Ovary (tissue), 9 donors: Measurements from ENCODE around the gene TBX4. TPM values are rescaled to one million over a fixed set of nuclear protein-coding genes. Genes with fewer than 3 reads are reported as not detected.

Experiments used
- DNase-seq, 5 donors: peaks; one replicate each; pipeline ENCODE4 v3.0.0-alpha.2; 2019 to 2020
- H3K27ac ChIP-seq, 2 donors: fragments of 200-600 bp; one replicate each; pipeline versions ENCODE4 v1.5.1 to v1.8.0; 2019 to 2022
- H3K27me3 ChIP-seq: fragments of 200-600 bp; one replicate; pipeline ENCODE4 v1.8.0; 2022
- H3K36me3 ChIP-seq: fragments of 200-600 bp; sonication (generic); one replicate; pipeline ENCODE4 v1.5.1; 2019
- H3K4me1 ChIP-seq: one replicate; pipeline ENCODE4 v1.8.1; 2013; ENCODE audit warnings: mild to moderate bottlenecking, moderate library complexity; ENCODE audit not compliant: insufficient read depth
- H3K4me3 ChIP-seq: fragments of 200-600 bp; sonication (generic); one replicate; pipeline ENCODE4 v1.5.1; 2017
- H3K9me3 ChIP-seq, 2 donors: fragments of 200-600 bp in 1 of 2; sonication (generic) in 1 of 2; one replicate each; pipeline versions ENCODE4 v1.5.1 to v1.8.1; 2013 to 2019; ENCODE audit warnings: mild to moderate bottlenecking in 1 of 2, moderate library complexity in 1 of 2
- CTCF ChIP-seq, 3 donors: fragments of 450-650 bp in 2 of 3; fragments of 200-600 bp in 1 of 3; IDR thresholded peaks; one replicate each; pipeline versions ENCODE4 v1.5.1 to v1.8.0; 2016 to 2022; ENCODE audit warnings: antibody characterized with exemption in 3 of 3, mild to moderate bottlenecking in 1 of 3
- EP300 ChIP-seq: sonication (generic); formaldehyde crosslinking; IDR thresholded peaks from one replicate; pipeline ENCODE4 v1.6.1; 2017; ENCODE audit warnings: antibody characterized with exemption
- POLR2A ChIP-seq: fragments of 450-650 bp; IDR thresholded peaks from one replicate; pipeline ENCODE4 v1.6.1; 2017; ENCODE audit warnings: antibody characterized with exemption, mild to moderate bottlenecking, moderate library complexity
- WGBS, 3 donors: extraction: QIAGEN DNeasy Blood & Tissue Kit in 1 of 3; methylation state at CpG; one replicate each; pipeline versions ENCODE4 v1.1.5 to v1.1.7; 2013 to 2017; 5-methylcytosine and 5-hydroxymethylcytosine counted together
- intact Hi-C, 4 donors: fragments of 100-400 bp; cut with DNase I; formaldehyde crosslinking; loops; one replicate each; pipeline versions ENCODE4 v1.11.0 to v1.15.1; 2022 to 2023
- polyA plus RNA-seq, 2 donors: library from polyadenylated mRNA; stranded (reverse); fragments of 200-250 nt in 1 of 2; fragments of 350-450 nt in 1 of 2; fragmentation: Illumina TruSeq in 1 of 2; extraction: RNeasy Lipid Tissue Mini Kit (QIAGEN cat#74804) in 1 of 2; gene quantifications; one replicate each; pipeline ENCODE4 v1.2.3, GENCODE V29; 2013 to 2014
- total RNA-seq, 7 donors: library from RNA; depleted of rRNA in 2 of 7; stranded (reverse); fragments of >200 nt in 2 of 7; fragmentation: NEBNext Ultra II Directional in 3 of 7; extraction: Animal tissue kit (Norgen Biotek cat#: 25700) in 3 of 7; gene quantifications; one replicate each; pipeline versions ENCODE4 v1.1.0 to v1.2.4, GENCODE V29; 2016 to 2023
- donor health status: DM: no; HTN: no; CAD: no; lungs with moderate emphysema.
- donor health status: DM: no; HTN: no; CAD: no.
- donor health status: Bipolar disorder and iron deficiency.
- donor health status: DM: yes; HTN: yes; CAD: no.
- donor health status: DM: no; HTN: no; CAD: no.
- donor health status: DM: yes; HTN: yes; CAD: no.

The TBX4 gene
- total and polyA plus RNA-seq, 9 donors, result 0.18 TPM; not detected in 8

- H3K36me3 ChIP-seq, result no peaks in the 10 kb centered on the region
- DNase-seq, result no peak
- no peak for TF ChIP-seq POLR2A
- TF ChIP-seq CTCF (IDR thresholded peaks at IDR 0.05), result no peak
- TF ChIP-seq EP300, result no peak
- WGBS, 3 donors, result 82 to 86% (median 84%) methylated on average over 16 of the region's 16 CpGs
- no peaks in the 10 kb centered on the region for H3K9me3 ChIP-seq
- peaks cover 2% of the 10 kb centered on the region for H3K4me1 ChIP-seq
- H3K27me3 ChIP-seq, result no peaks in the 10 kb centered on the region
- intact Hi-C loops, result loop anchor here in 1 of 4 donors (5.0 kb wide), 1 partner anchor 1357 kb away; no protein-coding TSS in a partner anchor
- H3K4me3 ChIP-seq, result no peak overlapping the region
- H3K27ac ChIP-seq, result no peak overlapping the region
Measured at GRCh38 chr17:61488878-61489718, 36.9 kb downstream of the TBX4 start.

- no peak for DNase-seq
- H3K4me1 ChIP-seq, result peaks cover 2% of the 10 kb centered on the region
- no peaks in the 10 kb centered on the region for H3K9me3 ChIP-seq
- no peak overlapping the region for H3K4me3 ChIP-seq
- no peak for TF ChIP-seq EP300
- no peak for TF ChIP-seq CTCF (IDR thresholded peaks at IDR 0.05)
- TF ChIP-seq POLR2A, result no peak
- intact Hi-C loops, result loop anchor here in 1 of 4 donors (5.0 kb wide), 1 partner anchor 1358 kb away; no protein-coding TSS in a partner anchor
- H3K27ac ChIP-seq, result no peak overlapping the region
- WGBS, 3 donors, result 95 to 96% (median 95%) methylated on average over 11 to 12 of the region's 12 CpGs
- no peaks in the 10 kb centered on the region for H3K36me3 ChIP-seq
- H3K27me3 ChIP-seq, result no peaks in the 10 kb centered on the region
Measured at GRCh38 chr17:61489719-61490490, 37.7 kb downstream of the TBX4 start.

- H3K27ac ChIP-seq, result no peak overlapping the region
- H3K4me3 ChIP-seq, result no peak overlapping the region
- DNase-seq, result no peak
- H3K27me3 ChIP-seq, result no peaks in the 10 kb centered on the region
- H3K36me3 ChIP-seq, result no peaks in the 10 kb centered on the region
- TF ChIP-seq CTCF (IDR thresholded peaks at IDR 0.05) (no peak), EP300 (no peak), POLR2A (no peak)
- 54 to 73% (median 59%) methylated on average over 5 of the region's 5 CpGs for WGBS, 3 donors
- intact Hi-C loops, result no loop called here
- peaks cover 2% of the 10 kb centered on the region for H3K4me1 ChIP-seq
- no peaks in the 10 kb centered on the region for H3K9me3 ChIP-seq
Measured at GRCh38 chr17:61490540-61490975, 38.3 kb downstream of the TBX4 start.

GRCh38 chr17:61491981-61492380 lies 39.8 kb downstream of the TBX4 start:
- no peak overlapping the region for H3K27ac ChIP-seq
- 86 to 90% (median 87%) methylated on average over 3 of the region's 3 CpGs for WGBS, 3 donors
- intact Hi-C loops, result no loop called here

More at GRCh38 chr17:61491981-61492380, 39.8 kb downstream of the TBX4 start:
- no peak for TF ChIP-seq POLR2A
- no peak for TF ChIP-seq CTCF (IDR thresholded peaks at IDR 0.05)
- TF ChIP-seq EP300, result no peak
- Histone ChIP-seq H3K36me3 (no peaks in the 10 kb centered on the region), H3K9me3 (no peaks in the 10 kb centered on the region), H3K4me3 (no peak overlapping the region), H3K4me1 (no peaks in the 10 kb centered on the region), H3K27me3 (no peaks in the 10 kb centered on the region)
- DNase-seq, result no peak
